Forelimb muscle (tissue), 1 donor: ENCODE data around the gene PPP1R17. TPM values are rescaled to one million over a fixed set of nuclear protein-coding genes. Genes with fewer than 3 reads are reported as not detected.
A peak's percentile ranks its signal among the peaks of the same experiment; 100 is the strongest.

ENCODE experiments used
- DNase-seq: peaks from one replicate; pipeline ENCODE4 v3.0.0-alpha.2; 2013; ENCODE audit warnings: low read depth
- polyA plus RNA-seq: library from polyadenylated mRNA; unstranded; fragments of 120-200 nt; gene quantifications from one replicate; pipeline ENCODE4 v1.2.1, GENCODE V29; 2013; ENCODE audit not compliant: insufficient read length

The PPP1R17 gene
- polyA plus RNA-seq: not detected

- DNase-seq: no peak
These were observed at the start of gene PPP1R17 for GRCh38 chr7:31687024-31687748. TSS of gene PPP1R17 (plus strand) at chr7:31687215. CDS start at chr7:31692442, 5,227 bp downstream.

GRCh38 chr7:31640381-31640780 is 46.6 kb upstream of the PPP1R17 start:
- DNase-seq: no peak

GRCh38 chr7:31642681-31643115 is 44.3 kb upstream of the PPP1R17 start:
- DNase-seq: no peak

- DNase-seq: no peak
These were observed 40.1 kb upstream of the PPP1R17 start for GRCh38 chr7:31646942-31647341.

- DNase-seq: no peak
These were observed 39.5 kb upstream of the PPP1R17 start for GRCh38 chr7:31647511-31647910.

- no peak for DNase-seq
These were observed 38.7 kb upstream of the PPP1R17 start for GRCh38 chr7:31648288-31648687.

- DNase-seq: no peak
These were observed 38.1 kb upstream of the PPP1R17 start for GRCh38 chr7:31648880-31649279.

GRCh38 chr7:31651234-31652062 is 35.6 kb upstream of the PPP1R17 start:
- no peak for DNase-seq

GRCh38 chr7:31652063-31652326 is 35.0 kb upstream of the PPP1R17 start:
- no peak for DNase-seq

GRCh38 chr7:31663072-31663471 is 23.9 kb upstream of the PPP1R17 start:
- DNase-seq: no peak

GRCh38 chr7:31664890-31665289 is 22.1 kb upstream of the PPP1R17 start:
- DNase-seq: no peak

GRCh38 chr7:31665546-31665945 is 21.5 kb upstream of the PPP1R17 start:
- no peak for DNase-seq

GRCh38 chr7:31669461-31669860 is 17.6 kb upstream of the PPP1R17 start:
- DNase-seq: no peak

- DNase-seq: no peak
These were observed 7.3 kb upstream of the PPP1R17 start for GRCh38 chr7:31679574-31680305.

- no peak for DNase-seq
These were observed 3.4 kb upstream of the PPP1R17 start for GRCh38 chr7:31683445-31684225.

GRCh38 chr7:31688372-31688771 is 1.4 kb downstream of the PPP1R17 start:
- DNase-seq: no peak

- DNase-seq: no peak
These were observed 2.0 kb downstream of the PPP1R17 start for GRCh38 chr7:31688996-31689395.

GRCh38 chr7:31690935-31691334 is 3.9 kb downstream of the PPP1R17 start:
- no peak for DNase-seq

GRCh38 chr7:31692451-31692850 is 5.4 kb downstream of the PPP1R17 start:
- no peak for DNase-seq

GRCh38 chr7:31692871-31693270 is 5.9 kb downstream of the PPP1R17 start:
- DNase-seq: no peak

- peak; percentile 22 for DNase-seq
These were observed 9.0 kb downstream of the PPP1R17 start for GRCh38 chr7:31695859-31696614.
